HG03565 (cell line): ENCODE data around the gene VPS50.
A peak's percentile ranks its signal among the peaks of the same experiment; 100 is the strongest.
"Not testable (repeated sequence)": the region's sequence is repeated elsewhere in the genome, so short reads cannot be mapped to it uniquely, and the experiment has no call there.

ENCODE experiments used
- ATAC-seq: cut with Tn5 transposase; IDR thresholded peaks from one replicate; pipeline ENCODE4 v1.9.1; 2021; ENCODE audit warnings: mild to moderate bottlenecking, moderate library complexity; ENCODE audit not compliant: unreplicated experiment

VPS50 gene

DNA sequence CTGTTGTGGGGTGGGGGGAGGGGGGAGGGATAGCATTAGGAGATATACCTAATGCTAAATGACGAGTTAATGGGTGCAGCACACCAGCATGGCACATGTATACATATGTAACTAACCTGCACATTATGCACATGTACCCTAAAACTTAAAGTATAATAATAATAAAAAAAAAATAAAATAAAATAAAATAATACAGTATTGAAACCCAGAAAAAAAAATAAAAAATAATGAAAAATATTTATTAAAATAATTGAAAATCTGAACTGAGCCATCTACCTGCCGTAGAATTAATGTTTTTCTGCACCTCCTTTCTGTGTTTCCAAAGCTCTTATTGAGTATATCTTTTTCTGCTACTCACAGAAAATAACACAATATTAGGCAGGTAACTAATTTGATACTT, 94.1 kb downstream of the VPS50 start:
- not testable (repeated sequence) for ATAC-seq

GRCh38 chr7:93327006-93327633, 95.0 kb downstream of the VPS50 start:
- ATAC-seq: no peak

GRCh38 chr7:93331706-93332105, 99.5 kb downstream of the VPS50 start:
- ATAC-seq: no peak

- ATAC-seq: no peak
Measured at GRCh38 chr7:93332172-93332571, 100.0 kb downstream of the VPS50 start.

- ATAC-seq: no peak
Measured at GRCh38 chr7:93337052-93337451, 104.9 kb downstream of the VPS50 start.

GRCh38 chr7:93342178-93342577, 110.0 kb downstream of the VPS50 start:
- ATAC-seq: not testable (repeated sequence)

DNA sequence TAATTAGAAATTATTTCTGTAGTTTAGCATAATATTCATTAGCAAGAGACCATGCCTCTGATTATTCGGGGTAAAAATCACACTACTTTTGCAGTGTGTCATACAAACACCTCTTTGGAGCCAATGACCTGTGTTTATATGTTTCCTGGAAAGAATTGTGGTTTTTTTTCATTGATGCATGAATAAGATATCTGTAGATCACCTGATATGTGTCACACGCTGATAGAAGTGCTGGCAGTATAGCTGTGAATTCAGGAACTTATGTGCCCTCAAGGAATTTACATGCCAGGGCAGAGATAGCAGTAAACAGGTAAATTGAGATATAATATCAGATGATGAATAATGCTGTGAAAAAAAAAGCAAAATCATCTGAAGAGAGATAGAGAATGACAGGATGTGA, 118.2 kb downstream of the VPS50 start:
- no peak for ATAC-seq

GRCh38 chr7:93352881-93353280, 120.7 kb downstream of the VPS50 start:
- no peak for ATAC-seq

- ATAC-seq: no peak
Measured at GRCh38 chr7:93354815-93355214, 122.6 kb downstream of the VPS50 start.

DNA sequence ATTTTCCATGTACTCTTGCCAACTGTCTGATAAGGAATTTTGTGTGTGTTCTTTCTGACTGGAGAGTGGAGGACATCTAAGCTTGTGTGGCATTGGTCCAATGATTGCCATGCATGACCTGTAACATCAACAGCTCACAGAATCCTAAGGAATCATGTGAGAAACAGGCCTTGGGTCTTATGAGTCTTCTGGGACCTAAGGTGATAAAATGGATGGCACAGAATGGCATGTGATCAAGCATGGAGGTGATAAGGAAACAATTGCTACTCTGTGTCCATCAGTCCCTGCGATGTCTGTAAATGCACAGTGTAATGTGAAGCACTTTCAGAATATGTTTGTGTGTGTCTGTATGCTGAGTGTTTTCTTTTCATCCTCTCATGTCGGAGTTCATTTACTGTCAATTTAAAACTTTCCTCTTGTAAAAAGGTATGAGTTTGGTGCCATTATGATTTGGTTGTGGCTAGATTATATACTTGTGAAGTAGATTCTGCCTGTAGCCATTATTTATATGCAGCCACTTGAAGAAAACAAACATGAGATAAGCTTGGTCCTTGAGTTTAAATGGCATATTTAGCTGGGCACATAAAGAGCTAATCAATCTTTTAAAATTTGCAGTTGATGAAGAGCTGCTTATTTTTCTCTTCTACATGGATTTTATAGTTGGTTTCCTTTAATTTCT, 127.5 kb downstream of the VPS50 start:
- no peak for ATAC-seq

- ATAC-seq: no peak
Measured at GRCh38 chr7:93361853-93362252, 129.7 kb downstream of the VPS50 start.

- ATAC-seq: no peak
Measured at GRCh38 chr7:93364806-93365205, 132.6 kb downstream of the VPS50 start.

DNA sequence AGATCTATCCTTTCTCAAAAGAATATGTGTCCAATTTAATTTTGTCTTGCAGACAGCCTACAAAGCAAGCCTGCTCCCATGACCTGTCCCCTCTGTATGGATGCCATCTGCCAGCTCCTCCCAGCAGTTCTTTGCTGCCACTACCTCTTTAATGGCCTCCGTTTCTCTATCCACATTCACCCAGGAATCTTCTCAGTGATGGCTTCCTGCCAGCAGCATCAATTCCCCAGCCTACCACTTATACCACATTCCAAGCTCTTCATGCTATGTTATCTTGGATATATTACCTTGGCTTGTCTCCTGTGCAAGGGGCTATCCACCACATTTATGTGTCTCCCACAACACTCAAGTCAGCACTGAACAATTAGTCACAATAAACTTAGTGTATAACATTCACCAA, 133.2 kb downstream of the VPS50 start:
- no peak for ATAC-seq

DNA sequence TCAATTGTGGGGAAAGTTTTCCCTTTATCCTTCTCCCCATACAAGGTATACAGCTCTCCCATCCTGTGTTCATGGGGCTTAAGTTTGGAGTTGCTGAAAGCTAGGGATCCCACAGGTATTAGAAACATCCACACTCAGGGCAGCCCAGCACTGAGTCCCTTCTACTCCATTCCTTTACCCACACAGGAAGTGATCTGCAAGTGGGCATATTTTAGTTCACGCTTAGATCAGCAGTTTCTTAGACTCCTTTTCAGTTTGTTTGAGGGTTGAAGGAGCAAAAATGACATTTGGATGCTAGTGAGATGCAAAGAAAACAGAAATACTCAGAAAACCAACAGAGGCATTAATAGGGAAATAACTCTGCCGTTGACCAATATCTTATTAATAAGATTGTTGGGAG, 134.7 kb downstream of the VPS50 start:
- no peak for ATAC-seq

GRCh38 chr7:93367254-93367653, 135.1 kb downstream of the VPS50 start:
- no peak for ATAC-seq

DNA sequence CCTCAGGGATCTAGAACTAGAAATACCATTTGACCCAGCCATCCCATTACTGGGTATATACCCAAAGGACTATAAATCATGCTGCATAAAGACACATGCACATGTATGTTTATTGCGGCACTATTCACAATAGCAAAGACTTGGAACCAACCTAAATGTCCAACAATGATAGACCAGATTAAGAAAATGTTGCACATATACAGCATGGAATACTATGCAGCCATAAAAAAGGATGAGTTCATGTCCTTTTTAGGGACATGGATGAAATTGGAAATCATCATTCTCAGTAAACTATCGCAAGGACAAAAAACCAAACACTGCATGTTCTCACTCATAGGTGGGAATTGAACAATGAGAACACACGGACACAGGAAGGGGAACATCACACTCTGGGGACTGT, 138.8 kb downstream of the VPS50 start:
- ATAC-seq: not testable (repeated sequence)

GRCh38 chr7:93373537-93373936, 141.4 kb downstream of the VPS50 start:
- ATAC-seq: no peak

GRCh38 chr7:93374345-93374940, 142.3 kb downstream of the VPS50 start:
- ATAC-seq: peak; percentile 74

- no peak for ATAC-seq
Measured at GRCh38 chr7:93375603-93376002, 143.4 kb downstream of the VPS50 start.

GRCh38 chr7:93378131-93378760, 146.1 kb downstream of the VPS50 start:
- peak; percentile 50 for ATAC-seq

DNA sequence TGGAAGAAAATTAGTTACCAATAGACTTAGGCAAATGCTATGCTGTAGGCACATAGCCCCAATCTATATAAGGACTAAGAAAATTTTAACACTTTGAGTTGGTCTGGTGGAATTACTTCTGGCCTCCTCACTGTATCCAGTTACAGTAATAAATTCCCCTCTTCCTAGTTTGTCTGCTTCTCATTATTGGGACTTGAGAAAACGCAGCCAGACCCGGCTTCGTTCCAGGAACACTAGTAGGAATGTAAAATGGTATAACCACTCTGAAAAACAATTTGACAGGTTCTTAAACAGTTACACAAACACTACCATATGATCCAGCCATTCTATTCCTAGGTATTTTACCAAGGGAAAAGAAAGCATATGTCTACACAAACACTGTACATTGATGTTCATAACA, 150.2 kb downstream of the VPS50 start:
- ATAC-seq: no peak

DNA sequence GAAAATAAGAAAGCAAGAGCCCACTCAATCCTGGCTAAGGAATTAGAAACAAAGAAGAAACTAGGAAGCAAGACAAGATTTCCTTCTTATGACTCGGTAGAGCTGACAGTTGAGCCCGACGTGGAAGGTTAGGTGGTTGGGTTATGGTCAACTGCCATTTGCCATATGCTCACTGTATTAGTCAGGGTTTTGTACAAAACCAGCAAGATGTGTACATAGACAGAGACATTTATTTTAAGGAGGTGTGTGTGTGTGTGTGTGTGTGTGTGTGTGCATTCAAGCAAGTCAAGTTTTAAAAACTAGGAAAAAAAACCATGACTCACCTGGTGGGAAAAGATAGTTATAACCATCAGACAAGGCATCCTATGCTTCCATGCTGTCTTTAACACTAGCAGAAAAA, 158.5 kb downstream of the VPS50 start:
- no peak for ATAC-seq
